Tibial nerve (tissue), 4 donors: ENCODE measurements around the gene RNF4.

ENCODE experiments used
- CTCF ChIP-seq, 5 experiments: fragments of 200-600 bp in 3 of 5; fragments of 450-650 bp in 2 of 5; sonication (generic) in 3 of 5; IDR thresholded peaks; one replicate each; pipeline ENCODE4 v1.5.1; 2016 to 2019; ENCODE audit warnings: antibody characterized with exemption in 5 of 5, mild to moderate bottlenecking in 3 of 5, moderate library complexity in 2 of 5
- EP300 ChIP-seq, 2 donors: sonication (generic); formaldehyde crosslinking; IDR thresholded peaks; one replicate each; pipeline ENCODE4 v1.6.1; 2017; ENCODE audit warnings: antibody characterized with exemption in 2 of 2, mild to moderate bottlenecking in 1 of 2
- POLR2A ChIP-seq, 2 donors: fragments of 450-650 bp; IDR thresholded peaks; one replicate each; pipeline ENCODE4 v1.6.1; 2017; ENCODE audit warnings: antibody characterized with exemption in 2 of 2, mild to moderate bottlenecking in 2 of 2, moderate library complexity in 2 of 2

- TF ChIP-seq POLR2A (IDR thresholded peaks at IDR 0.05) = no peak
- no peak for TF ChIP-seq CTCF (IDR thresholded peaks at IDR 0.05)
- TF ChIP-seq EP300 (IDR thresholded peaks at IDR 0.05) = no peak
Measured at GRCh38 chr4:2449511-2450392, 19.2 kb upstream of the RNF4 start.
